ENCODE data around the gene MYL2.

Gene MYL2

GRCh38 chr12:110933326-110933974 lies 13.1 kb upstream of the MYL2 start:
- Histone ChIP-seq H3K4me3 (ENCODE audit: low read depth, low read length) (no peak overlapping the region), H3K27ac (no peak overlapping the region), H3K36me3 (replicated peaks) (no peaks in the 10 kb centered on the region), H3K27me3 (replicated peaks) (no peaks in the 10 kb centered on the region)
- TF ChIP-seq, protein P1, sequence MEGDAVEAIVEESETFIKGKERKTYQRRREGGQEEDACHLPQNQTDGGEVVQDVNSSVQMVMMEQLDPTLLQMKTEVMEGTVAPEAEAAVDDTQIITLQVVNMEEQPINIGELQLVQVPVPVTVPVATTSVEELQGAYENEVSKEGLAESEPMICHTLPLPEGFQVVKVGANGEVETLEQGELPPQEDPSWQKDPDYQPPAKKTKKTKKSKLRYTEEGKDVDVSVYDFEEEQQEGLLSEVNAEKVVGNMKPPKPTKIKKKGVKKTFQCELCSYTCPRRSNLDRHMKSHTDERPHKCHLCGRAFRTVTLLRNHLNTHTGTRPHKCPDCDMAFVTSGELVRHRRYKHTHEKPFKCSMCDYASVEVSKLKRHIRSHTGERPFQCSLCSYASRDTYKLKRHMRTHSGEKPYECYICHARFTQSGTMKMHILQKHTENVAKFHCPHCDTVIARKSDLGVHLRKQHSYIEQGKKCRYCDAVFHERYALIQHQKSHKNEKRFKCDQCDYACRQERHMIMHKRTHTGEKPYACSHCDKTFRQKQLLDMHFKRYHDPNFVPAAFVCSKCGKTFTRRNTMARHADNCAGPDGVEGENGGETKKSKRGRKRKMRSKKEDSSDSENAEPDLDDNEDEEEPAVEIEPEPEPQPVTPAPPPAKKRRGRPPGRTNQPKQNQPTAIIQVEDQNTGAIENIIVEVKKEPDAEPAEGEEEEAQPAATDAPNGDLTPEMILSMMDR (IDR thresholded peaks at IDR 0.05; ENCODE audit: low read depth, low read length, missing control alignments), result no peak
- no peak for DNase-seq
- in situ Hi-C loops (cut with HindIII; ENCODE audit: low pct_ligation_motif_present, low sequenced_read_pairs), result no loop called here

- Histone ChIP-seq H3K4me3 (ENCODE audit: low read depth, low read length) (no peak overlapping the region), H3K36me3 (replicated peaks) (no peaks in the 10 kb centered on the region), H3K27ac (no peak overlapping the region), H3K27me3 (replicated peaks) (no peaks in the 10 kb centered on the region)
- in situ Hi-C loops (cut with HindIII; ENCODE audit: low pct_ligation_motif_present, low sequenced_read_pairs), result no loop called here
- TF ChIP-seq, protein P1 (IDR thresholded peaks at IDR 0.05; ENCODE audit: low read depth, low read length, missing control alignments), result peak; percentile 57
- no peak for DNase-seq
Measured at GRCh38 chr12:110932046-110932445, 11.7 kb upstream of the MYL2 start.

DNA sequence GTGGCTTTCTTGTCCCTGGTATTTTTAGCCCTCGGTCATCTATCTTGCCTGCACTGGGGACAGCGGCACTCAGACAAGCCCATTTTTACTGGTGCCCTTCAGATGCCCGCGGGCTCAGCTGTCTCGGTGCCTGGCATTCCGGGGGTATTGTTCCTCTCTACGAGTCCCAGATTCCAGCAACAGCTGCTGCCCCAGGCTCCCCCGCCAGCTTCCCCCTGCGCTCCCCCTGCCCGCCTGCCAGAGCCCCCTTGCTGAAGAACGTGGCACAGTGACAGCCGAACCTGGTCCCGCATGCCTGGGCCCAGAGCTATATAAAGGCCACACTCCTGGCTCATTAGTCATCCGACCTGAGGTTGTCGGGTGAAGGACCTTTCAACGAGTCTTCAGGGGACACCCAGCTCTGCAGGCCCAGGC lies 10.9 kb upstream of the MYL2 start:
- Histone ChIP-seq H3K27ac (no peak overlapping the region), H3K27me3 (replicated peaks) (no peaks in the 10 kb centered on the region), H3K4me3 (ENCODE audit: low read depth, low read length) (no peak overlapping the region), H3K36me3 (replicated peaks) (no peaks in the 10 kb centered on the region)
- TF ChIP-seq, protein P1 (IDR thresholded peaks at IDR 0.05; ENCODE audit: low read depth, low read length, missing control alignments), result no peak
- DNase-seq, result no peak
- in situ Hi-C loops (cut with HindIII; ENCODE audit: low pct_ligation_motif_present, low sequenced_read_pairs), result no loop called here

- H3K27ac ChIP-seq, result no peak overlapping the region
- no peak for DNase-seq
- in situ Hi-C loops (cut with HindIII; ENCODE audit: low pct_ligation_motif_present, low sequenced_read_pairs), result no loop called here
- no peak overlapping the region for H3K4me3 ChIP-seq (ENCODE audit: low read depth, low read length)
- TF ChIP-seq, protein P1 (IDR thresholded peaks at IDR 0.05; ENCODE audit: low read depth, low read length, missing control alignments), result no peak
- no peaks in the 10 kb centered on the region for H3K27me3 ChIP-seq (replicated peaks)
- H3K36me3 ChIP-seq (replicated peaks), result no peaks in the 10 kb centered on the region
Measured at GRCh38 chr12:110930348-110931314, 10.3 kb upstream of the MYL2 start.

- H3K4me3 ChIP-seq (ENCODE audit: low read depth, low read length), result no peak overlapping the region
- TF ChIP-seq, protein P1 (IDR thresholded peaks at IDR 0.05; ENCODE audit: low read depth, low read length, missing control alignments), result no peak
- no peaks in the 10 kb centered on the region for H3K27me3 ChIP-seq (replicated peaks)
- H3K36me3 ChIP-seq (replicated peaks), result no peaks in the 10 kb centered on the region
- H3K27ac ChIP-seq, result no peak overlapping the region
- DNase-seq, result no peak
- in situ Hi-C loops (cut with HindIII; ENCODE audit: low pct_ligation_motif_present, low sequenced_read_pairs), result no loop called here
Measured at GRCh38 chr12:110929818-110930217, 9.4 kb upstream of the MYL2 start.

All from brain microvascular endothelial cell (primary cell).